H9 (cell line): ENCODE results near the gene FOXB1. TPM values are rescaled to one million over a fixed set of nuclear protein-coding genes. Genes with fewer than 3 reads are reported as not detected.

ENCODE experiments used
- DNase-seq: peaks from one replicate; pipeline ENCODE4 v3.0.0-alpha.2; 2017
- H2AFZ ChIP-seq: one replicate; pipeline ENCODE4 v1.6.1; 2013; ENCODE audit warnings: mild to moderate bottlenecking, low read length, control low read depth, moderate library complexity
- H2AK5ac ChIP-seq: 2 replicates; pipeline ENCODE4 v1.6.1; 2013; ENCODE audit warnings: low read length, control low read depth, mixed read lengths; ENCODE audit not compliant: insufficient read length
- H2BK120ac ChIP-seq: one replicate; pipeline ENCODE4 v1.6.1; 2013; ENCODE audit warnings: low read depth, mild to moderate bottlenecking, low read length, control low read depth, inconsistent platforms; ENCODE audit not compliant: poor library complexity, severe bottlenecking
- H2BK12ac ChIP-seq: 2 replicates; pipeline ENCODE4 v1.6.1; 2013; ENCODE audit warnings: low read length, control low read depth, mixed read lengths, low read depth; ENCODE audit not compliant: insufficient read length
- H2BK15ac ChIP-seq: 2 replicates; pipeline ENCODE4 v1.6.1; 2013; ENCODE audit warnings: low read depth, low read length, control low read depth
- H2BK20ac ChIP-seq: one replicate; pipeline ENCODE4 v1.6.1; 2013; ENCODE audit warnings: low read depth, mild to moderate bottlenecking, low read length, control low read depth, inconsistent platforms; ENCODE audit not compliant: poor library complexity, severe bottlenecking
- H2BK5ac ChIP-seq: 2 replicates; pipeline ENCODE4 v1.6.1; 2013; ENCODE audit warnings: low read length, control low read depth, mixed read lengths; ENCODE audit not compliant: insufficient read length
- H3K14ac ChIP-seq: 2 replicates; pipeline ENCODE4 v1.6.1; 2013; ENCODE audit warnings: low read length, control low read depth; ENCODE audit not compliant: insufficient read depth
- H3K18ac ChIP-seq: 2 replicates; pipeline ENCODE4 v1.6.1; 2013; ENCODE audit warnings: low read depth, mild to moderate bottlenecking, mixed read lengths, low read length, control low read depth; ENCODE audit not compliant: insufficient read length
- H3K23ac ChIP-seq: 2 replicates; pipeline ENCODE4 v1.6.1; 2013; ENCODE audit warnings: low read length, control low read depth, mixed read lengths, low read depth; ENCODE audit not compliant: insufficient read length
- H3K23me2 ChIP-seq: 2 replicates; pipeline ENCODE4 v1.6.1; 2013; ENCODE audit warnings: low read depth, mild to moderate bottlenecking, mixed read lengths, low read length, control low read depth; ENCODE audit not compliant: insufficient read length, poor library complexity, severe bottlenecking
- H3K27ac ChIP-seq: 2 replicates; pipeline ENCODE4 v1.5.1; 2013; ENCODE audit warnings: low read length, control low read depth, mixed read lengths, low read depth; ENCODE audit not compliant: insufficient read length
- H3K27me3 ChIP-seq: 2 replicates; pipeline ENCODE4 v1.6.1; 2013; ENCODE audit warnings: low read length, control low read depth, inconsistent platforms; ENCODE audit not compliant: insufficient read depth
- H3K4ac ChIP-seq: 2 replicates; pipeline ENCODE4 v1.6.1; 2013; ENCODE audit warnings: low read depth, mild to moderate bottlenecking, control low read depth, inconsistent platforms, low read length, moderate library complexity
- H3K4me1 ChIP-seq: 2 replicates; pipeline ENCODE4 v1.6.1; 2013; ENCODE audit warnings: low read length, control low read depth, inconsistent platforms; ENCODE audit not compliant: insufficient read depth
- H3K4me2 ChIP-seq: 2 replicates; pipeline ENCODE4 v1.6.1; 2013; ENCODE audit warnings: low read length, control low read depth, mixed read lengths; ENCODE audit not compliant: insufficient read length, insufficient read depth
- H3K56ac ChIP-seq: 2 replicates; pipeline ENCODE4 v1.6.1; 2013; ENCODE audit warnings: low read depth, mild to moderate bottlenecking, mixed read lengths, low read length, control low read depth; ENCODE audit not compliant: insufficient read length
- H3K79me1 ChIP-seq: 2 replicates; pipeline ENCODE4 v1.6.1; 2013; ENCODE audit warnings: low read depth, mild to moderate bottlenecking, moderate library complexity, low read length, control low read depth, inconsistent platforms; ENCODE audit not compliant: insufficient read depth, poor library complexity, severe bottlenecking
- H3K79me2 ChIP-seq: 2 replicates; pipeline ENCODE4 v1.6.1; 2013; ENCODE audit warnings: low read length, control low read depth, inconsistent platforms; ENCODE audit not compliant: insufficient read depth
- H3K9ac ChIP-seq: 2 replicates; pipeline ENCODE4 v1.6.1; 2013; ENCODE audit warnings: low read length, control low read depth, mixed read lengths; ENCODE audit not compliant: insufficient read length; ENCODE audit errors: extremely low read depth
- H3K9me3 ChIP-seq: one replicate; pipeline ENCODE4 v1.6.1; 2013; ENCODE audit warnings: low read depth, low read length, inconsistent platforms; ENCODE audit not compliant: control insufficient read depth
- H3T11ph ChIP-seq: one replicate; pipeline ENCODE4 v1.6.1; 2013; ENCODE audit warnings: mild to moderate bottlenecking, low read length, control low read depth, inconsistent platforms
- H4K20me1 ChIP-seq: one replicate; pipeline ENCODE4 v1.6.1; 2013; ENCODE audit not compliant: control insufficient read depth, insufficient read length, insufficient read depth
- H4K5ac ChIP-seq: 2 replicates; pipeline ENCODE4 v1.6.1; 2013; ENCODE audit warnings: low read depth, mild to moderate bottlenecking, mixed read lengths, low read length, control low read depth; ENCODE audit not compliant: insufficient read length
- H4K8ac ChIP-seq: replicated peaks from 2 replicates; pipeline ENCODE4 v1.6.1; 2013; ENCODE audit warnings: low read length, control low read depth, mixed read lengths, low read depth; ENCODE audit not compliant: insufficient read length
- H4K91ac ChIP-seq: 2 replicates; pipeline ENCODE4 v1.6.1; 2013; ENCODE audit warnings: low read depth, mild to moderate bottlenecking, moderate library complexity, mixed read lengths, low read length, control low read depth; ENCODE audit not compliant: insufficient read length
- H3K27ac Mint-ChIP-seq, 3 experiments: 2 replicates in 2 of 3; 3 replicates in 1 of 3; pipeline ENCODE4 v1.8.0; 2020 to 2021; ENCODE audit warnings: mixed read lengths in 3 of 3, mild to moderate bottlenecking in 1 of 3, moderate library complexity in 1 of 3
- H3K27me3 Mint-ChIP-seq: 2 replicates; pipeline ENCODE4 v1.8.0; 2021; ENCODE audit warnings: low read depth, mild to moderate bottlenecking, moderate library complexity, mixed read lengths
- H3K36me3 Mint-ChIP-seq, 3 experiments: 2 replicates in 2 of 3; 3 replicates in 1 of 3; pipeline ENCODE4 v1.8.0; 2020 to 2021; ENCODE audit warnings: low read depth in 3 of 3, mixed read lengths in 3 of 3; ENCODE audit not compliant: insufficient read depth in 1 of 3
- H3K4me1 Mint-ChIP-seq, 2 experiments: 2 replicates each; pipeline ENCODE4 v1.8.0; 2020; ENCODE audit warnings: mixed read lengths in 2 of 2
- H3K4me3 Mint-ChIP-seq, 2 experiments: 2 replicates in 1 of 2; 3 replicates in 1 of 2; pipeline ENCODE4 v1.8.0; 2020 to 2021; ENCODE audit warnings: mild to moderate bottlenecking in 2 of 2, mixed read lengths in 2 of 2, moderate library complexity in 1 of 2
- H3K9me3 Mint-ChIP-seq, 2 experiments: 2 replicates in 1 of 2; 3 replicates in 1 of 2; pipeline ENCODE4 v1.8.0; 2020; ENCODE audit warnings: mild to moderate bottlenecking in 2 of 2, mixed read lengths in 2 of 2, moderate library complexity in 1 of 2
- CTCF ChIP-seq: fragments of 200-600 bp; sonication (generic); conservative IDR thresholded peaks from 3 replicates; pipeline ENCODE4 v1.8.0; 2021; ENCODE audit warnings: antibody characterized with exemption, mild to moderate bottlenecking
- WGBS: extraction: QIAGEN DNeasy Blood & Tissue Kit; methylation state at CpG from one replicate; pipeline ENCODE4 v1.1.7; 2013; ENCODE audit warnings: missing lambda C conversion rate, low lambda C conversion rate, mixed read lengths; ENCODE audit not compliant: insufficient read length; ENCODE audit errors: extremely low coverage; 5-methylcytosine and 5-hydroxymethylcytosine counted together
- total RNA-seq: library from RNA; stranded (reverse); gene quantifications from 2 replicates; pipeline ENCODE4 v1.2.1, GENCODE V29; 2021

FOXB1 gene
- total RNA-seq, 1 experiment from 2014 or later, result 3.5 TPM

- Histone ChIP-seq H4K8ac (no peak overlapping the region), H3K9me3 (no peaks in the 10 kb centered on the region), H3K18ac (no peak overlapping the region), H3K27me3 (no peaks in the 10 kb centered on the region), H3K79me1 (no peaks in the 10 kb centered on the region), H2BK120ac (no peak overlapping the region), H3K14ac (no peak overlapping the region), H3K23me2 (no peaks in the 10 kb centered on the region), H3K9ac (no peak overlapping the region), H3K4me2 (no peak overlapping the region), H3K23ac (no peak overlapping the region), H2BK12ac (no peak overlapping the region), H4K91ac (no peak overlapping the region), H3K56ac (no peak overlapping the region), H2BK20ac (no peak overlapping the region), H3K27ac (no peak overlapping the region), H3K79me2 (no peaks in the 10 kb centered on the region), H3K4me1 (peaks cover 6% of the 10 kb centered on the region; the same call in 1 of the 2 replicates), H3T11ph (no peak overlapping the region), H2BK15ac (no peak overlapping the region), H3K4ac (no peak overlapping the region), H2BK5ac (no peak overlapping the region), H2AK5ac (no peak overlapping the region), H4K5ac (no peak overlapping the region), H4K20me1 (no peaks in the 10 kb centered on the region), H2AFZ (no peak overlapping the region)
- peaks cover 5 to 10% (median 8%) of the 10 kb centered on the region in 3 experiments; a peak in 4 of 7 replicates for H3K36me3 Mint-ChIP-seq
- TF ChIP-seq CTCF, result no peak
- H3K4me1 Mint-ChIP-seq, result peaks cover 21 to 24% of the 10 kb centered on the region in 2 experiments
- no peak overlapping the region for H3K27ac Mint-ChIP-seq
- WGBS, result no CpG with 5 or more reads among the region's 2 CpGs
- peaks cover 7% of the 10 kb centered on the region for H3K27me3 Mint-ChIP-seq
- no peak overlapping the region for H3K4me3 Mint-ChIP-seq
- no peak for DNase-seq
- H3K9me3 Mint-ChIP-seq, result peaks cover 8 to 9% of the 10 kb centered on the region in 2 experiments
Observed at GRCh38 chr15:60017538-60018520, 13.7 kb downstream of the FOXB1 start.
